GM12872 (cell line): ENCODE data around the gene FBP1.

Experiments used
- TF ChIP-seq, protein P1 (sequence below): IDR thresholded peaks from 3 replicates; pipeline ENCODE4 v1.5.1; 2011; ENCODE audit warnings: low read depth, mild to moderate bottlenecking, low read length, moderate library complexity; ENCODE audit not compliant: insufficient read depth

The FBP1 gene

DNA sequence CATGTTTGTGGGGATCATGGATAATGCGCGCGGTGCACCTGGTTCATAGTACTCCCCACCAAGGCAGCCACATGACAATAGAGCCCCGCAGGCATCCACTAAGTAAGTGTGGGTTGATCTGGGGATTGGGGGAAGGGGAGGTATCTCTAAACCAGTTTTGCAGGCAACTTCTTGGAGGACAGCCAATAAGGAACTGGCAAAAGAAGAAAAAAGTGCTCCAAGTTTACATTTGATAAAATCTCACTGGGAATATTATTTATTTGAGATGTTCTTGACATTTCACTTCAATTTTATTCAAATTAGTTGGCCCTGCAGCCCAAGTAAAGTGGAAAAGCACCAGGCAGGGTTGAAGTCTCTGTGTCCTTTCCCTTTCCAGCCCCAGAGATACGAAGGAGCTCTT is 8.5 kb downstream of the FBP1 start:
- TF ChIP-seq, protein P1, sequence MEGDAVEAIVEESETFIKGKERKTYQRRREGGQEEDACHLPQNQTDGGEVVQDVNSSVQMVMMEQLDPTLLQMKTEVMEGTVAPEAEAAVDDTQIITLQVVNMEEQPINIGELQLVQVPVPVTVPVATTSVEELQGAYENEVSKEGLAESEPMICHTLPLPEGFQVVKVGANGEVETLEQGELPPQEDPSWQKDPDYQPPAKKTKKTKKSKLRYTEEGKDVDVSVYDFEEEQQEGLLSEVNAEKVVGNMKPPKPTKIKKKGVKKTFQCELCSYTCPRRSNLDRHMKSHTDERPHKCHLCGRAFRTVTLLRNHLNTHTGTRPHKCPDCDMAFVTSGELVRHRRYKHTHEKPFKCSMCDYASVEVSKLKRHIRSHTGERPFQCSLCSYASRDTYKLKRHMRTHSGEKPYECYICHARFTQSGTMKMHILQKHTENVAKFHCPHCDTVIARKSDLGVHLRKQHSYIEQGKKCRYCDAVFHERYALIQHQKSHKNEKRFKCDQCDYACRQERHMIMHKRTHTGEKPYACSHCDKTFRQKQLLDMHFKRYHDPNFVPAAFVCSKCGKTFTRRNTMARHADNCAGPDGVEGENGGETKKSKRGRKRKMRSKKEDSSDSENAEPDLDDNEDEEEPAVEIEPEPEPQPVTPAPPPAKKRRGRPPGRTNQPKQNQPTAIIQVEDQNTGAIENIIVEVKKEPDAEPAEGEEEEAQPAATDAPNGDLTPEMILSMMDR: no peak

DNA sequence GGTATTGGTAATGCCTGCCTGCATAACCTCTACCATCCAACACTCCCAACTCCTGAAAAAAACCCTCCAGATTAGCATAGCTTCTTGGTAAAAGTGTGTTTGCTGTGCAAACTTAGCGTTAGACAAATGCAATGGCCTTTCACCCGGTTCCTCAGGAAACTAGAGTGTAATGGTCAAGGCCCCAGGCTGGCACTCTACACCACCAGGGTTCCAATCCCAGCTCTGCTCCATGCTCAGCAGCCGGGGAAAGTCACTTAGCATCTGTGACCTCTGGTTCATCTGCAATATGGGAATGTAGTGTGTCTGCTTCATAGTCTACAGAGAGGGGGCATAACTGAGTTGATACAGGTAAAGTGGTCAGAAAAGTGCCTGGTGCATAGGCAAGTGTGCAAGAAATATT is 9.0 kb downstream of the FBP1 start:
- TF ChIP-seq, protein P1: no peak

DNA sequence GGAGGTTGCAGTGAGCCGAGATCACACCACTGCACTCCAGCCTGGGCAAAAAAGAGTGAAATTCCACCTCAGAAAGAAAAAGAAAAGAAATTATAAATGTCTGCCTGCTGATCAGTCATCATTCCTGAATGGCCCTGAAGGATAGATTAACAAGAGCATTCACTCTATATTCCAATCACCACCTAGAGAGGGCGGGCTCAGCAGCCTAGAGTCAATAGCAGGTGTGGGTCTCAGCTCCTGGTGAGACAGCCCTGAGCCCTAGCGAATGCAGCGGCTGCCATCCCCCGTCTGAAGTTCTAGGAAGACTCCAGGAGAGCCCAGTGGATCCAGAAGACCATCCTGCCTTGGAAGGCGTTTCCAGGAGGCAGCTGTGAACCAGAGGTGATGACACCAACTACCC is 12.0 kb downstream of the FBP1 start:
- TF ChIP-seq, protein P1: no peak

DNA sequence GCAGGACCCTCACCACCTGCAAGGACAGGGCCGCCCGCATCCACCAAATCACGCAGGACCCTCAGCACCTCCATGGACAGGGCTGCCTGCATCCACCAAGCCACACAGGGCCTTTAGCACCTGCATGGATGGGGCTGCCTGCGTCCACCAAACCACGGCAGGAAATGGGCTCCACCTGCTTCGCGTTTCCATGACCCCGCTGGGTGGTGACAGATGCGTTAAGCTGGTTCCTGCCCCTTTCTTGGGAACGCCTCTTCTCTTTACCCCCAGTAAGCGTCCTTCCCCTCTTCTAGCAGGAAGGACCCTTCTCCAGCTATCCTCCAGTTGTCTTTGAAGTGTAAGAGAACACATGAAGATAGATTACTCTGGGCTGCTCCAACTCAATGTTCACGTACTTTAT is 13.5 kb downstream of the FBP1 start:
- TF ChIP-seq, protein P1: no peak

GRCh38 chr9:94624629-94625028 is 14.7 kb downstream of the FBP1 start:
- TF ChIP-seq, protein P1: no peak

DNA sequence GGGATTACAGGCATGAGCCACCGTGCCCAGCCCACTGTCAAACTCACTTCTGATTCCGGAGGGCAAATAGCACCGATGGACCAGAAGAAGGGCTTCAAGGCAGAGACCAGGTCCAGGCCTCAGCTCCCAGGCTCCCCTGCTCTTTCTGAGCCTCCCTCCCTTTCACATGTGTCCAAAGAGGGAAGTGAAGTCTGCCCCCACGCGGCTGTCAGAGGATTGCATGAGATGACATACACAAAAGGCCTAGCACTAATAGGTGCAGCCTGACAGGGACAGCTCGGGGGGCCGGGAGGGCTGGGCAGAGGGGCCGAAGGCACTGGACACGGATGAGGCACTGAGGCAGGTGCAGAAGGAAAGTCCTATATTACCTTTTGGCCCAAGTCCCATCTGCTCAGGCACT is 16.1 kb downstream of the FBP1 start:
- TF ChIP-seq, protein P1: peak; percentile 66

DNA sequence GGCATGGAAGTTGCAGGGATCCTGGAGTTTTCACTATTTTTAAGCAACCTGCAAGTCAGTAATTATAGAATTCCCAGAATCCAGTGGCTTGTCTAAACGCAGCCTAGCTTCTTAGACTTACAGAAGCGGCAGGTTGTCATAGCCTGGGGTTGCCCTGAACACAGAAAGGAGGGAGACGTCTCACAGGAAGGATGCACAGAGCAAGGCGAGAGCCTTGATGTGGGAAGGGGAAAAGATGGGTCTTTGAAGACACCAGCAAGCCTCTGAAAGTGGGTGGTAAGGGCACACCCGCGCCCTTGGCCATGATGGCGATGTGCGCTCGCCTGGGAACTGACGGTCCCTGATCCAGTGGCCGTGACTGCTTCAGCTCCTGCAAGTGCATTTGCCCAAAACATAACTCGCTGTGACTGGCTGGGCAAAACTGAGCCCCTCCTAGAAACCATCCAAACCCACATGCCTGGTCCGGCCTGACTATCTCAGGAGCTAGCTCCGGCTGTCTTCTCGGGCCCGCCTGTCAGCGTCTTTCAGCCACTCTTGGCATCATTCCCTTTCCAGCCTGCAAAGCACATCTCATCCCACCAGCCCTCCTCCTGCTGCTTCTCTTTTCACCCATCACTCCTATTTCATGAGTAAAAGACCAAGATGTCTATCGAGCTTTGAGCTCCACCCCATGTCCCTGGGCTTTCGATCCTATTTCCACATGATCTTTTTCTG is 17.1 kb downstream of the FBP1 start:
- TF ChIP-seq, protein P1: no peak

DNA sequence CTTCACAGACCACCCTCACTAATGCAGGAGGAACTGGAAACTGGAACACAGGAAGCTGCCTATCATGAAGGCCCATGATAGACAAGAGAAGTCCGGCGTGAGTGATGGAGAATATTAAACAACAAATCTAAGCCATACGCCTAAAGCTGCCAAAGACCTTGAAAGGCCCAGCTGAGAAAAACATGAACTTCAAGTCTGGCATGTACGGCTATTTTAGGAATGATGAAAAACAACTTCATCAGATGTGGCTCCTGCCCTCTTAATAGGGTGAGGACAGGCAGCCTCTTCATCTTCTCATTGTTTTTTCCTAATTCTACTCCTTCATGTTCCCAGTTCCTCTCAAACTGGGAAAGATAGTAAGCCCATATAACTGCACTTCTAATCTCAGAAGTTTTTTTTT is 20.3 kb downstream of the FBP1 start:
- TF ChIP-seq, protein P1: no peak
